Dedifferentiated amniotic fluid mesenchymal stem cell (primary cell): ENCODE results near the gene NAPEPLD.
"Not testable (repeated sequence)": the region's sequence is repeated elsewhere in the genome, so short reads cannot be mapped to it uniquely, and the experiment has no call there.

Experiments
- DNase-seq: peaks from one replicate; pipeline ENCODE4 v3.0.0-alpha.2; 2016; ENCODE audit errors: extremely low spot score

NAPEPLD gene

DNA sequence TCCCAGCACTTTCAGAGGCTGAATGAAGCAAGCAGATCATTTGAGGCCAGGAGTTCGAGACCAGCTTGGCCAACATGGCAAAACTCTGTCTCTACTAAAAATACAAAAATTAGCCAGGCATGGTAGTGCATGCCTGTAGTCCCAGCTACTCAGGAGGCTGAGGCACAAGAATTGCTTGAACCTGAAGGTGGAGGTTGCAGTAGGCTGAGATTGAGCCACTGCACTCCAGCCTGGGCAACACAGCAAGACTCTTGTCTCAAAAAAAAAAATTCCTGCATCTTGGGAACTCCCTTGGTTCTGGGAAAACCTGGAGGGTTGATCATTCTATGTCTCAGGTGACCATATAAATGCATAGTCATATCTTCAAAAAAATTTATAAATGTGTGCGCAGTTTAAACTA, 4.1 kb downstream of the NAPEPLD start:
- DNase-seq = not testable (repeated sequence)

DNA sequence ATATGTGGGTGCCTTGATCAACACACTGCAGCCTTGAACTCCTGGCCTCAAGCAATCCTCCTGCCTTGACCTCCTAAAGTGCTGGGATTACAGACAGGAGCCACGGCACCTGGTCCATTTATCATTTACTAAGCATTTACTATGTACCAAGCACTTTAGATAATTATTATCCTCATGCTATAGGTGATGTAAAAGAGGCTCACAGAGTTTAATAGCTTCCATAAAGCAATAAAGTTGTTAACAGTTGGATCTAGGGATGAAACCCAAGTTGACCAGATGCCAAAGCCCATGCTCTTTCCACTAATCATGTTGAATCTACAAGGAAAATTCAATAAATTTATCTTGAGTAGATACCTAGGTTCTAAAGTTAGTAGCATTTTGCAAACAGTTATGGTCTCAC, 5.0 kb downstream of the NAPEPLD start:
- DNase-seq = no peak

DNA sequence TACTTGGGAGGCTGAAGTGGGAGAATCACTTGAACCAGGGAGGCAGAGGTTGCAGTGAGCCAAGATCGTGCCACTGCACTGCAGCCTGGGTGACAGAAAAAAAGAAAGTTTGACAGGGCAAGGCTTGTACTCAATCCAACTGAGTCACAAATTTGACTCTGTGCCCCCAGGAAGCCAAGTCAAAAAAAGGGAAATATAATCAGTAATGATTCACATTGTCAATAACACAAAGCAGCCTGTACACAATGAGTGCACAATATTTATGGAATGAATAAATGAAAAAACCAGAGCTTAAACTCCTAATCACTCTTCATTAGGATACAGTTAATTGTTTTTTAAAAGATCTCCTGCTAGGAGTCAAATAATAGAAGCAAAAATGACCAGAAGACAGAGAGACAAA, 6.4 kb downstream of the NAPEPLD start:
- DNase-seq = no peak

DNA sequence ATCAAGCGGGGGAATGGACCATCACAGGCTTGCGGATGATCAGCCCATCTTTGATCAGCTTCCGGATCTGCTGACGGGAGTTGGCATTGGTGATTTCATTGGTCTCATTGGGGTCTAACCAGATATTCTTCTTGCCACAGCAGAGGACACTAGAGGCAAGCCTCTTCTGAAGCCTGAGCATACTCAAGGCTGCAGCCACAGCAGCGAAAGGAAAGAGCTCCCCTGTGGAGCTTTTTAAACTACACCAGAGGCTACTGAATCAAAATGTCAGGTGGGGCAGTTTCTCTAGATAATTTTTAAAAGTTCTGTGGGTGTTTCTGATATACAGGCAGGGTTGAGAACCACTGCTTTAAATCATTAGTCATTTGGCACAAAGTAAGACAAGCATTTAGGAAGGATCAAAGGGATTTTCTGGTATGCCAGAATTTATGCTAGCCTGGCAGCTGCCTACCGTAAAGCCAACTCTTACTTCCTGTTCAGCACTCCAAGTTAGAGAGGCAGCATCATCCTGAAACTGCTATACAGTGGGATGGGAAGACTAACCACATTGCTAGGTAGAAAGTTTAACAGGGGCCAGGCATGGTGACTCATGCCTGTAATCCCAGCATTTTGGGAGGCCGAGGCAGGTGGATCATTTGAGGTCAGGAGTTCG, 7.0 kb downstream of the NAPEPLD start:
- DNase-seq = no peak

DNA sequence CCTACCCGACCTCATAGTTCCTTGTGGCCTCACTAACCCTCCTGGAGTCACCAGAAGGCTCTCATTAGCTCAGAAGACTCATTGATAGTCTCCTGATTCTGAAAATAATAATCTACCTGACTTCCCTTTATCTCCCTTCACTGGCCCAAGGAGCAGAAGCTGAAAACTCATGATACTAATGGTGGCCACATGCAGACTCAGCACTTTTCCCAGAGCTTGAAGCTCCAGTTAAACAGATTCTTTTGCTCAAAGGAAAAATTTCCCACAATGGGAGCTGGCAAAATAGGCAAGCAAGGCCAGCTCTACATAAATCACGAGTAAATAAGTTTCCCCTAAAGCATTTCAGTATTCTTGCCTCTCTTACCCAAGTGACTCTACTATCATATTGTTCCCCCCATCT, 8.2 kb downstream of the NAPEPLD start:
- DNase-seq = no peak

DNA sequence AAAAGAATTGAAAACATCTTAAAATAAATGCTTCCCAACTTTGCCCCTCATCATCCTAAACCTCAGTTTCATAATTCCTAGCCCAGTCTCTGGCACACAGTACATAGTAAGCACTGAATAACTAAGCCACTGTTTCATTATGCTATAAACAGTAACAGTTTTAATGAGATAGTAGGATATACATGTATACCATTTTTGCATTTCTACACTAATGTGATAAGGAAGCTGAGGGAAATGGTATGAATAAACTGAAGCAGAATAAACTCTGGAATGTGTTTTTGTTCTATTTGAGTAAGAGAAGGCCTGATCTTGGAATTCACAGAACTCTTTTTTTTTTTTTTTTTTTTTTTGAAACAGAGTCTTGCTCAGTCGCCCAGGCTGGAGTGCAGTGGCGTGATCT, 8.8 kb downstream of the NAPEPLD start:
- no peak for DNase-seq

DNA sequence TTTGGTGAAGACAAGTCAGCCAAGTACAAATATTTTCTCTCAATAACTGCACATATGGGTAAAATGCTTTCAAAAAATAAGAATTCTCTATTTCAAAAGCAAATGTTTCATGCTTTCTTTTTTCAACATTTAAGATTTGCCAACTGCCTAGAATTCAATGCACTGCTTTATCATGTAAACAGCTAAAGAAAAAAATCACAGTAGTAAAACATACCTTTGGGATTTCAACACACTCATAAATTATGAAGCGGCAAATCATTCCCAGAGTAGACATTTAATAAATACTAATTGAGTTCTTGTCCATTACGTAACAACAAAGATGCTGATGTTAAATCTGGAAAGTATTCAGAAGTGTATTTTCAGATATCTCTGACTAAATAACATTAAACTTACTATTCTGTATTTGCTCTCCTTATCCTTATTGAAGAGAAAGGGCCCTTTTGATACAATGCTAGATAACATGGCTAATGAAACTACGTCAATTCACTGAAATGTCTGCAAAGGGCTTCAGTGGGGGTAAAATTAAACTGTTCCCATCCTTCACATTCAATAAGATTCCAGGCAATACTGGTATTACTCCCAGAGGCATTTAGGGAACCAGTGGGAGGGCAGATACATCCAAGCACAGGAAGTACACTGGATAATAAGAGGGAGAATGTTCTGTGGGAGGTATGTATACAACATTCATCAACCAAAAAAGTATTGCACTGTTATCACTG, 13.9 kb downstream of the NAPEPLD start:
- no peak for DNase-seq

DNA sequence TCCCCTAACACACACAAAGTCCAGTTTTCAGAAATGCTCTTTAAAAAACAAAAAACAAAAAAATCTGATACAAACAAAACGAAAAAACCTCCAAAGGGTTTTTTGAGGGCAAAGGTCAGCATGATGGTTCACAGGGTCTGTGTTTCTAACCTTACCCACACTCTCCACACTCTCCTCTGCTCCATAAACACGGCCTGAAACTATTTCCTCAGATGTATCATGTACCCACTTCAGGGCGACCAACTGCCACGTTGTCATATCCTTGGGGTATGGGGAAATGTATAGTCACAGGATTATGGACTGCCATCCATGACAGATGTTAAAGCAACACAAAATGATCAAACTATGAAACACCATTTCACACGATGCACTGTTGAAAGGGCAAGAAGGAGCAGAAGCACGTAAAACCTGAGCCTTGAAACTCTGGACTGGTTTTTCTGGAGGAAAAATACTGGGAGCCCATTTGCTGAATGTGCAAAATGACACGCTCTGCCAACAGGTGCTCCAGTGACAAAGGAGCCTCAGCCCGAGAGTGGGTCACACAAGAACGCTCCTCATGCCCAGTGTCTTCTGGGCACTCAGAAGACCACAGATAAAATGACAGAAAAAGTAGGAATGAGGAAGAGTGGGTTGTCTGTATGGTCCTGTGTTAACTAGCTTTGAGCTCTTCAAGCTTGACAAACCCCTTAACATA, 15.8 kb downstream of the NAPEPLD start:
- no peak for DNase-seq

DNA sequence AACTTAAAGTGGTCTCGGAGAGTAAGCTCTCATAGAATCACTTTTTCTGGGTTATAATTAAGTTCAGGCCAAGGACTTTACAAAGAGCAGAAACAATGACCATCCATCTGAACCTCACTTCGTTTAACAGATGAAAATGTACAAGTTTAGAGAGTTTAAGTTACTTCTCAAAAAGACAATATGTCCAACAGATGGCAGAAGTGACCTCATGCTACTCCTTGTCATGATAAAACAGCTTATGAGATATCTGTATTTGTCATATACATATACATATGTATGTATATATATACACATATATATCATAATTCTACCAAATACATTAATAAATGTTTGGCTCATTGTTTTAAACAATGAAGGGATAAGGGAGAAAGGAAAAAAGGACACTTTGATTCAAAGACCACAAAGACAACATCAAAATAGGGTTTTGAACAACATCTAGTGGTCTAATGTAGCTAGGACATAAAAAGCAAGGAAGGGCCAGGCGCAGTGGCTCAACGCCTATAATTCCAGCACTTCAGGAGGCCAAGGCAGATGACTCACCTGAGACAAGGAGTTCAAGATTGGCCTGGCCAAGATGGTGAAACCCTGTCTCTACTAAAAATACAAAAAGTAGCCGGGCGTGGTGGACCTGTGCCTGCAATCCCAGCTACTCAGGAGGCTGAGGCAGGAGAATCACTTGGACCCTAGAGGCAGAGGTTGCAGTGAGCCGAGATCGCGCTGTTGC, 17.8 kb downstream of the NAPEPLD start:
- no peak for DNase-seq

DNA sequence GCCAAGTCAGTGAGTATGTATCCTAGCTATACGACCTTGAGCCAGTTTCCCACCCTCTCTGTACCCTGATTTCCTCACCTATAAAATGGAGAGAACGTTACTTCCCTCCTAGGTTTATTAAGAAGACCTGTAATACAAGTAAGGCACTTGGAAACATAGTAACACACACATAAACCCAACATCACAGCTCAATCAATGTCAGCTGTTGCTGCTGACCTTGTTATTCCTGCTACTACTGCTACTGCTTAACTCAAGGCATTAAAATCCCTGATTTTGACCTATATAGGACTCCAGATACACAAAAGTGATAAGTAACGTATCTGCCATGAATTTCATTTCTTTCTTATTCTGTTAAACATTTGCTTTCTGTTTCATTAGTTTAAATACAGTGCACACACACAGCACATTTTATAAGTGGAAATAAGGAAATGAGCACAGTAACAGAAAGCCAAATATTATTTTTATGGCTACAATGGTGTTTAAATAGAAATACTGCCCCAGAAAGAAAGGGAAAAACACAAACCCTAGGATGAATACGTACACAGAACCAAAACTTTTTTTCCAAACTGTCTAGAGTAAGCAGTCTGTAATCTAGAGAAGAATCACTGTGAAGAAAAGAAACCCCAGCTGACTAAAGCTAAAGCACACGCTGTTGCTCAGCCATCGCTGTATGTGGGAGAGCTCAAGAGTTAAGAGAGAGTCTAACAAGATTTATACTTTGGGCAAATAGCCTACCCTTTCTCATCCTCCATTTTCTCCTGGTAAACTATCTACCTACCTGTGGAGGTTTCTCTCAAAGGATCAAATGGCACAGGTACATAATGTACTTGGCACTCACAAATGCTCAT, 19.0 kb downstream of the NAPEPLD start:
- no peak for DNase-seq

DNA sequence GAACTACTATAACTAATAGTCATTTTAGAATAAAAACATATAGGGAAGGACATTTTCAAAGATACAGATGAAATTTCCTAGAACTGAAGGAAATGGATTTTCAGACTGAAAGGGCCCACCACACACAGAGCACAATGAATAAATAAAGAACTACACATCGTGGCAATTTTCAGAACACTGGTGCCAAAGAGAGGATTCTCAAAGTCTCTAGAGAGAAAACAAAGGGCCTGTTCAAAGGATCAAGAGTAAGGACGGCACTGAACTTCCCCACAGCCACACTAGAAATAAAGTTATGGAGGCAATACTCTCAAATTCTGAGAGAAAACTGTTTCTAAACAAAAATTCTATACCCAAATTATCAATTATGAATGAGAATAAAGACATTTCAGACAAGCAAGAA, 21.9 kb downstream of the NAPEPLD start:
- no peak for DNase-seq

DNA sequence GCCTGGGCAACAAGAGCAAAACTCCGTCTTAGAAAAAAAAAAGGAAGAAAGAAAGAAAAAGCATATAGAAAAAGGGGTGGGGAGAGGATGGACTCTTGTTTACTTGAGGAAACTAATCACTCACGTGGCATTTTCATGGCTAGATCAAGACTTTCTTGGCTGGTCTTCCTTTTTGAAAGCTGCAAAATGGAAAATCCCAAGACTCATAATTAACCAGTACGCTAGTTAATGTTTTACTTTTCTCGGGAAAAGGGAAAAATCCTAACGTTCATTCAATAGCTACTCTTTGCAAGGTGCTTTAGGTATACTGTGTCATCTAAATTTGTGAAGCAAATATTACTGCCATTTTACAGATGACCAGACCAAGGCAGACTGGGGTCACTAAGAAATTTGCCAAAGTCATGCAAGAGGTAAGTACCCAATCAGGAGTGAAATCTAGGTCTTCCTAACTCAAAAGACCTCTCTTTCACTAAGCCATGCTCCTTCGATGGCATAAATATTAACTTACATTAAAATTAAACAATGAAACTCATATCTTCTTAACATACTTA, 24.4 kb downstream of the NAPEPLD start:
- DNase-seq = no peak

DNA sequence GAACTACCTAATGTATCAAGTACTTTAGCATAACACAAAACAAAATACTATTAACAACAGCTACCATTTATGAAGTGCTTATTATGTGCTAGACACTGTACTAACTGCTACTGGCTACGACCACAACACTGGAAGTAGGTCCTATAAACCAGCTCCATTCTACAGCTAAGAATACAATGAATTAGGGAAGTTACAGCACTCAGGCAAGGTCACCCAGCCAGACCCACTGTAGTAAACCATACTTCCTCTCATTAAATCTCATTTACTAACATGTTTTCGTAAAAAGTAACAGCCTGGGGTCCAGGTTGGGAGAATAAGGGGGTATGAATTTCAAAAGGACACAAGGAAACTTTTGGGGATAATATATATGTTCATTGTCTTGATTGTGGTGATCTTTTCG, 25.4 kb downstream of the NAPEPLD start:
- no peak for DNase-seq

DNA sequence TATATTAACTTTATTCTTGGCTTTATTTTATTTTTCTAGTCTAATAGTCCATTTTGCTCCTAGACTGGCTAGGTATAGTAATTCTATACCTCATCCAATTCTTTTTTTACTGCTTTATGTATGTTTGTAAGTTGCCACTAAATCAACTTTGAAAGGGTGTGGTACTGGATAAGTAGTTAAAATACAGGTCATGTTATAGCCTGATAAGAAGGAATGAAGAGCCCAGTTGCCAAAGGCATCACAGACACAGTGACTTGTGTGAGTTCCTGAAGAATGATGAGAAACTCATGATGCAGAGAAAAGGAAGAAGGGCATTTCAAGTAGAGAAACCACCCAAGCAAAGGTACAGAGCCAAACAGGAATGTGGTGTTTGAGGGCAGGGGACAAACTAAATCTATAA, 27.3 kb downstream of the NAPEPLD start:
- no peak for DNase-seq

DNA sequence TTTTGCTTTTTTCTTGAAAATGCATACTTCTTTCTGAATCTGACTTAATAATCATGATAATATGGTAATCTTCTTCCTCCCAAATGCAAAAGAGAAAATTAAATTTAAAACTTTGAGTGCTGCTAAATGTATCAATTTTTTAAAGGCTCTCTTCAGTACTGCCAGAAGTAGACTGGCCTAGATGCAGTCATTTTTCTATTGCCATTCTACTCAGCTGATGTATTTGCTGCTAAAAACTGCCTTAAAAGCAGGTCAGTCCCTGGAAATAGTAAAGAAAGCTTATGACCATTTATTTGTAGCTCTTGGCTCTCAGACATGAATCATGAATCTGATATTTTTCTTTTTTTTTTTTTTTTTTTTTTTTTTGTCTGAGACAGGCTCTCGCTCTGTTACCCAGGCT, 28.5 kb downstream of the NAPEPLD start:
- DNase-seq = peak; percentile 17

DNA sequence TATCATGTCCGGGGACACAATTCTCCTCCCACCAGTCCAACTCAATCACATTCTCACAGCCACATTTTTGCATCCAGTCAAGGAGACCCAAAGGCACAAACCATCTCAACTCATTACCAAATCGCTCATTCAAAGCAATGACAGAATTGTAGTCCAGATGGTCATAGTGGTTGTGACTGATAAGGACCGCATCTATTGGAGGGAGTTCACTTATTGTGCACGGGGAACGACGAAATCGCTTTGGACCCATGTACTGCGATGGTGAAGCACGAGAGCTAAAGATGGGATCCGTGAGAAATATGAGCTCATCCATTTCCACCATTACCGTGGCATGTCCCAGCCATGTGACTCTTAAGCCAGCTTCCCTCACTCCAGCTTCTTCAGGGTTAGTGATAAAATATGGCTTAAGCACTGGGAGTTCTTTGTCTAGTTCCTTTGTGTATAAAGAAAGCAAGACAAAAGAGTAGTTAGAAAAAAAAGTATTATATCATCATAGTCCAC, 29.1 kb downstream of the NAPEPLD start:
- no peak for DNase-seq

DNA sequence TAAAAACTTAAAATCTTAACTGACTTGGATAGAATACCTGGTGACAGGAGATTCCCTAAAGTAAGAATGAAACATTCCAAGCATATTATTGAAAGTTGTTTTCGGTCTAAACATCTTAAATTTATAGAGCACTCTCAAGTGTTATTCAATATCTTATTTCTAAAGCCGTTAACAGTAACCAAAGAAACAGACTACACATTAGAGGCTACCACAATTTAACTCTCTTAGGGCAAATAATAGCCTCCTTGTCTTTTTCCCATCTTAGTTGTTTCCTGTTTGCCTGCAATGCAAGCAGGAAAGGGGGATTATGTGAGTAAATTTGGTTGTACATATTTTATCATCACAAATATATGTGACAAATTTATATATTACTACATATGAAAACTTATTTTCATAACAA, 31.4 kb downstream of the NAPEPLD start:
- DNase-seq = no peak

DNA sequence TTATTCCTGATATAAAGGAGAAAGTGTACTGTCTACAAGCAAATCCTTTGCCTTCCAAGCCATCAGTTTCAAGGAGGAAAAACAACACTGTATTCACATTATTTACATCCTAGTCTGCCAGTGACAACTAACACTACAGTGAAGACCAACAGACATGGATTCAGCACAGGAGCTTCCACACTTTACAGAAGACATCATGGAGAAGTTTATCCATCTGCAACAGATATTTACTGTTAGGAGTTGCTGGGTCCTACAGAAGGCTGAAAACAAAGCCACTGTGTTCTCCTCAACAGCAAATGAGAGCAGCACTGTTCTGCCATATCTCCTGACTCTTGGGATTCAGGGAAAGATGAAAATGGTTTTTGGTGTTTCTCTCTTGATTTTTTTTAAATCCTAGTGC, 31.9 kb downstream of the NAPEPLD start:
- no peak for DNase-seq

DNA sequence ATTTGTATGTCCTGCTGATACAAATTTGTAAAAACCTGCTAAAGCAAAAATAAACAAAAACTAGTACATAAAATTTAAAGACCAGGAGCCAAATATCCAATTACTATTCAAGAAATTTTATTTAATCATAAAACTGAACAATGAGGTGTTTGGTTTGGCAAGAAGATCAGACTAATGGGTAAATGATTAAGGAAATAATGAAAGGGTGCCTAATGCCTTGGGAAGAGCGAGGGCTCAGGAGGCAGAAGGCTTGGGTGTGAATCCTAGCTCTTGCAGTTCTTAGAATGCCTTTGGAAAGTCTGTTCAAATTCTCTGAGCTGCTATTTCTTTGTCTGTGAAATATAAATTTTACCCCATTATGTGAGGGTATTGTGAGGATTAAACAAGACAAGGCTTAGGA, 32.4 kb downstream of the NAPEPLD start:
- DNase-seq = no peak

DNA sequence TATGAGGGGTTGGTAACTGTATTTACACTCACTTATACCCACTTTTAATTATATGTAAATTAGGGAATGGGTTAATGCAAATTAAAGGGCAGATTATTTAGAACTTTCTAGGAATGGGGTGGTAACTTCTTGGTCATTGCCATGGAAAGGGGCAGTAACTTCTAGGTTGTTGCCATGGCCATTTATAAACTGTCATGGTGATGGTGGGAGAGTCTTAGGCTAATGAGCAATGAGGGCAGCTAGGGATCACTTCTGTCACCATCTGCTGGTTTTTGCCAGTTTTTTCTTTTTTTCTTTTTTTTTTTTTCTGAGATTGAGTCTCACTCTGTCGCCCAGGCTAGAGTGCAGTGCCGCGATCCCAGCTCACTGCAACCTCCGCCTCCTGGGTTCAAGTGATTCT, 33.1 kb downstream of the NAPEPLD start:
- DNase-seq = no peak

DNA sequence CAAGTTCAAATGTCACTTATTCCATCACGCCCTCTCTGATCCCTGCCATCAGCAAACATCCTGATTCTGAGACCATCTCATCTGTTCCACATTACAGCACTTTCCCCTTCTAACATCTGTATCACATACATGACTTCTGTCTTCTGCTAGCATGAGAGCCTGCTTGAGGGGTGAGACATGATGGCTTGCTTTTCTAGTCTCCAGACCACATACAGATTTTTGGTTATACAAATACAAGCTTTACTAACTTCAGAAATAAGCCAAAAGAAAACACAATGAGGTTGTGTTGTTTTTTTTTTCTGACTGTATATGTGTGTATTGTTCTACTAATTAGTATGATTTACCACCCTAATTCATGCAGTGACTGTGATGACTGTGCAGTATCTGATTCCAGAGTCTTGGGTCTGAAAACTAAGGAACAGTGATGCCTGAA, 34.3 kb downstream of the NAPEPLD start:
- no peak for DNase-seq
